A549 treated with AZD9567 at 1 μM for 4 hours (cell line): ENCODE data around the gene VPS26A. TPM values are rescaled to one million over a fixed set of nuclear protein-coding genes. Genes with fewer than 3 reads are reported as not detected.

Source experiments
- total RNA-seq: library from RNA; stranded (reverse); fragments of 200-300 nt; extraction: Qiagen RNA extraction; gene quantifications from 5 replicates; pipeline ENCODE4 v1.2.3, GENCODE V29; 2022; ENCODE audit not compliant: insufficient read depth

VPS26A gene
- total RNA-seq = 49.1 to 89.2 TPM (median 51.6 TPM) in 5 replicates

GRCh38 chr10:69123747-69124562, at the start of gene VPS26A:
VPS26A (plus strand) TSS chr10:69124178; CDS start chr10:69124278, 100 bp downstream.

GRCh38 chr10:69087590-69088470, 36.1 kb upstream of the VPS26A start, which contains the start of gene SRGN:
SRGN (plus strand) TSS chr10:69088103; CDS start chr10:69088158, 55 bp downstream.

GRCh38 chr10:69179743-69180524, 56.0 kb downstream of the VPS26A start, which contains the start of gene SUPV3L1:
SUPV3L1 (plus strand) TSS chr10:69180234; CDS start chr10:69180292, 58 bp downstream.

GRCh38 chr10:69220041-69220451, 96.1 kb downstream of the VPS26A start, which contains the start of gene HKDC1:
HKDC1 (plus strand) TSS chr10:69220332; CDS start chr10:69220436, 104 bp downstream.

Other genes with a start within 250 kb of the VPS26A start
- gene DDX50, start 222.9 kb upstream of the VPS26A start, total RNA-seq = 34.7 to 46.2 TPM (median 36.8 TPM) in 5 replicates
- 120 to 164 TPM (median 134 TPM) in 5 replicates for gene DDX21, start 168.0 kb upstream of the VPS26A start, total RNA-seq
- 38.3 to 63.2 TPM (median 45.9 TPM) in 5 replicates for gene KIFBP, start 135.4 kb upstream of the VPS26A start, total RNA-seq
- 72.7 to 133 TPM (median 79.4 TPM) in 5 replicates for gene SRGN, start 36.1 kb upstream of the VPS26A start, total RNA-seq
- 33.0 to 46.0 TPM (median 33.7 TPM) in 5 replicates for gene SUPV3L1, start 56.1 kb downstream of the VPS26A start, total RNA-seq
- 8.0 to 12.8 TPM (median 9.4 TPM) in 5 replicates for gene HKDC1, start 96.2 kb downstream of the VPS26A start, total RNA-seq
- gene HK1, start 154.3 kb downstream of the VPS26A start, total RNA-seq = 35.6 to 39.7 TPM (median 38.6 TPM) in 5 replicates